Mesodermal cell (in vitro differentiated cells): Measurements from ENCODE around the gene RPL15. TPM values are rescaled to one million over a fixed set of nuclear protein-coding genes. Genes with fewer than 3 reads are reported as not detected.
"Not testable (repeated sequence)": the region's sequence is repeated elsewhere in the genome, so short reads cannot be mapped to it uniquely, and the experiment has no call there.

ENCODE experiments used
- H3K27ac ChIP-seq: 2 replicates; pipeline ENCODE4 v1.7.0; 2013; ENCODE audit warnings: mild to moderate bottlenecking, low read depth, low read length, moderate library complexity; ENCODE audit not compliant: severe bottlenecking
- H3K36me3 ChIP-seq: 2 replicates; pipeline ENCODE4 v1.7.1; 2013; ENCODE audit warnings: mild to moderate bottlenecking, low read length, moderate library complexity; ENCODE audit not compliant: control insufficient read depth, insufficient read depth
- H3K4me1 ChIP-seq: one replicate; pipeline ENCODE4 v1.7.1; 2013; ENCODE audit warnings: mild to moderate bottlenecking, low read length; ENCODE audit not compliant: insufficient read depth, control insufficient read depth, poor library complexity, severe bottlenecking
- H3K4me3 ChIP-seq: 2 replicates; pipeline ENCODE4 v1.7.0; 2013; ENCODE audit warnings: low read length, control low read depth, mild to moderate bottlenecking; ENCODE audit not compliant: insufficient read depth, poor library complexity, severe bottlenecking; ENCODE audit errors: extremely low read depth
- H3K9me3 ChIP-seq: 2 replicates; pipeline ENCODE4 v1.7.1; 2013; ENCODE audit warnings: mild to moderate bottlenecking, low read length, moderate library complexity; ENCODE audit not compliant: control insufficient read depth
- WGBS, 2 experiments: methylation state at CpG; one replicate each; pipeline ENCODE4 v1.1.5; 2013; ENCODE audit warnings: missing lambda C conversion rate in 2 of 2; ENCODE audit not compliant: insufficient coverage in 2 of 2; 5-methylcytosine and 5-hydroxymethylcytosine counted together
- polyA plus RNA-seq, 2 experiments: library from polyadenylated mRNA; stranded (reverse); fragments of 50-300 nt; gene quantifications; one replicate each; pipeline ENCODE4 v1.2.3, GENCODE V29; 2013

Gene RPL15
- polyA plus RNA-seq (2013, experiment 1 of 2) = 3,796 TPM
- polyA plus RNA-seq (2013, experiment 2 of 2) = 3,333 TPM

DNA sequence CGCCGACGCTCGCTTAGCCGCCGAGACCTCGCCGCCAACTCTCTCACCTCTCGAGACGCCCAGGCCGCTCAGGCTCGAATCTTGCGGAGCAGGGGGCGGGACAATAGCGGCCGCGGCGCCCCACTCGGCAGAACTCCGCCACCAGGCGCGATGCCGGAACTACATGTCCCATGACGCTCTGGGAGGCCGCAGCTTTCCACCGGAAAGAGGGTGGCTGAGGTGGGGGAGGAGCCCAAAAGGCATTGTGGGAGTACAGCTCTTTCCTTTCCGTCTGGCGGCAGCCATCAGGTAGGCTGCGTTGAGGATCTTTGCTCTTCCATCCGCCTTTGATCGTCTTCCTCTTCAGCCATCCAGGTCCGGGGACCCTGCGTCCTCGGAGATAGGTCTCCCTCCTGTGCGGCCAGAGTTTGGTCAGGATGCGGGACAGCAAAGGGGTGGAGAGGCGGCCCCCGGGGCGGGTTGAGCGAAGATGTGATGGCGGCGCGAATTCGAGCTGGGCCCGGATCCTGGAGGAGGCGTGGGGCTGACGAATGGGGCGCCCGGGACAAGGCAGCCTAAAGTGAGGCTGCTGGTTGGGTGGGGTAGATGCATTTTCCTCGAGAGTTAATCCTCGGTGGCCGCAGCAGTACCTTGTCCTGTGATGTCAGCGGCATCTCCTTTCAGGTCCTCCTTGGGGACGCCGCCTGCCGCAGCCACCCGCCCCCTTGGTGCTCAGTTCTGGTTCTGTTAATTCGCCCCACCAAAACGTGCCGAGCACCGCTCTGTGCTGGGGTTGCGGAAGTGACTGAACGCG, at the start of gene RPL15, which contains the start of gene NKIRAS1:
TSS of gene RPL15 (plus strand) at position 247 of the 793 bp plus-strand sequence. CDS start 728 bp downstream, outside the sequence.
TSS of gene NKIRAS1 (minus strand) at position 105 of the 793 bp plus-strand sequence. CDS start 6,086 bp downstream, outside the sequence.
- Histone ChIP-seq H3K9me3 (no peaks in the 10 kb centered on the region), H3K27ac (peak within 1 kb of the TSS; percentile 87), H3K4me1 (peaks cover 6% of the 10 kb centered on the region), H3K36me3 (peaks cover 47% of the 10 kb centered on the region), H3K4me3 (peak within 1 kb of the TSS; percentile 97)
- WGBS, 2 experiments = 1% methylated on average over 51 to 54 of the region's 64 CpGs

DNA sequence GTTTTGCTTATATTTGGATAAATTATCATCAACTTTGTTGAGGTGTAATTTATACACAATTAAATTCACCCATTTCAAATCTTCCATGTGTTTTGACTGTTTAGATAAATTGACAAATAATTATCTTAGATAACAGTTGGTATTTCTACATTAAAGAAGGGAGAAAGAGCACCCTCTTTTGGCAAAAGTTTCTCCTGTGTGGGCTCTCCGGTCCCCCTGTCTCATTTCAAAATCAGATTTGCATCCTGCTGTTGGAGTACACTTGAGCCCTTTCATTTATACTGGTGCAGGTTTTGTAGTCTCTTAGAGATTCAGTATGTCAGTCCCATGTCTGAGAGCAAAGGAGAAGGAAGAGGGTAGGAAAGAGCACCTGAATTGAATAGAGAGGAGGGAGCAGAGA, 49.5 kb upstream of the RPL15 start:
- Histone ChIP-seq H3K36me3 (peaks cover 13% of the 10 kb centered on the region), H3K9me3 (no peaks in the 10 kb centered on the region), H3K4me1 (peaks cover 28% of the 10 kb centered on the region), H3K27ac (no peak overlapping the region), H3K4me3 (no peak overlapping the region)
- WGBS, 2 experiments = 57 to 100% methylated on average over 1 of the region's 1 CpG

- WGBS, 2 experiments = no CpG with 5 or more reads among the region's 1 CpG
- H3K27ac ChIP-seq = no peak overlapping the region
- H3K9me3 ChIP-seq = no peaks in the 10 kb centered on the region
- peaks cover 9% of the 10 kb centered on the region for H3K36me3 ChIP-seq
- H3K4me3 ChIP-seq = no peak overlapping the region
- peaks cover 28% of the 10 kb centered on the region for H3K4me1 ChIP-seq
These were observed 49.1 kb upstream of the RPL15 start for GRCh38 chr3:23867838-23868237.

- Histone ChIP-seq H3K4me3 (no peak overlapping the region), H3K27ac (no peak overlapping the region), H3K4me1 (peaks cover 23% of the 10 kb centered on the region), H3K9me3 (no peaks in the 10 kb centered on the region), H3K36me3 (peaks cover 5% of the 10 kb centered on the region)
- WGBS, 2 experiments = 100% methylated on average over 2 to 3 of the region's 4 CpGs
These were observed 46.8 kb upstream of the RPL15 start for GRCh38 chr3:23869977-23870662.

GRCh38 chr3:23870663-23871043, 46.3 kb upstream of the RPL15 start:
- H3K27ac ChIP-seq, H3K4me3 ChIP-seq, H3K36me3 ChIP-seq, H3K9me3 ChIP-seq: not testable (repeated sequence)
- no CpG with 5 or more reads among the region's 5 CpGs for WGBS, 2 experiments
- peaks cover 21% of the 10 kb centered on the region for H3K4me1 ChIP-seq

DNA sequence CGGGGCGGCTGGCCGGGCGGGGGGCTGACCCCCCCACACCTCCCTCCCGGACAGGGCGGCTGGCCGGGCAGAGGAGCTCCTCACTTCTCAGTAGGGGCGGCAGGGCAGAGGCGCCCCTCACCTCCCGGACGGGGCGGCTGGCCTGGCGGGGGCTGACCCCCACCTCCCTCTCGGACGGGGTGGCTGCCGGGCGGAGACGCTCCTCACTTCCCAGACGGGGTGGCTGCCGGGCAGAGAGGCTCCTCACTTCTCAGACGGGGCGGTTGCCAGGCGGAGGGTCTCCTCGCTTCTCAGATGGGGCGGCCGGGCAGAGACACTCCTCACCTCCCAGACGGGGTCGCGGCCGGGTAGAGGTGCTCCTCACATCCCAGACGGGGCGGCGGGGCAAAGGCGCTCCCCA, 45.6 kb upstream of the RPL15 start:
- not testable (repeated sequence) for H3K27ac ChIP-seq, H3K4me3 ChIP-seq, H3K36me3 ChIP-seq, H3K9me3 ChIP-seq
- H3K4me1 ChIP-seq = peaks cover 19% of the 10 kb centered on the region
- 86 to 96% methylated on average over 9 to 13 of the region's 34 CpGs for WGBS, 2 experiments

GRCh38 chr3:23872330-23872729, 44.6 kb upstream of the RPL15 start:
- Histone ChIP-seq H3K9me3 (no peaks in the 10 kb centered on the region), H3K36me3 (peaks cover 11% of the 10 kb centered on the region), H3K4me1 (peaks cover 17% of the 10 kb centered on the region), H3K4me3 (no peak overlapping the region), H3K27ac (no peak overlapping the region)
- WGBS, 2 experiments = no CpG with 5 or more reads among the region's 3 CpGs

DNA sequence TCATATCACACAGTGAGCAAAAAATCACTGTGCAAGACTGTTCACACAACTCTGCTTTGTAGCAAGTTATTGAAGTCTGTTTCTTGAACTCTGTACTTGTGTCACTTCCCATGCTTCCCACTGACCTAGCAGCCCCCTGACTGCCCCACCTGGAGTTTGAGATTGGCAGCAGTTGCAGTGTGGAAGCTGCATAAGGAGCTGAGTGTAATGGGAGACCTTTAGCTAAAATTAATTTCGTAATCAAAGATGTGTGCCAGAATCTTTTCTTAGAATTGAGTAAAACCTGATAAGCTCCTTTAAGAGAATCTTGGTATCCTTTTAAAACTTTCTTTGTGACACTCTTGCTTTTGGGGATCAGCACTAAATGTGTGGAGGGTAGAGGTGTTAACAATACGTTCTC, 43.0 kb upstream of the RPL15 start:
- 100% methylated on average over 1 to 2 of the region's 2 CpGs for WGBS, 2 experiments

GRCh38 chr3:23874359-23875112, 42.4 kb upstream of the RPL15 start:
- Histone ChIP-seq H3K36me3 (peaks cover 30% of the 10 kb centered on the region), H3K9me3 (no peaks in the 10 kb centered on the region), H3K4me3 (no peak overlapping the region), H3K4me1 (peaks cover 17% of the 10 kb centered on the region), H3K27ac (peak overlapping the region; percentile 24)
- 80 to 88% methylated on average over 5 of the region's 6 CpGs for WGBS, 2 experiments

More for the DNA sequence above, 43.0 kb upstream of the RPL15 start:
- H3K4me1 ChIP-seq = peaks cover 17% of the 10 kb centered on the region
- H3K4me3 ChIP-seq = no peak overlapping the region
- H3K36me3 ChIP-seq = peaks cover 24% of the 10 kb centered on the region
- no peaks in the 10 kb centered on the region for H3K9me3 ChIP-seq
- peak overlapping the region; percentile 24 for H3K27ac ChIP-seq

GRCh38 chr3:23875113-23875725, 41.7 kb upstream of the RPL15 start:
- Histone ChIP-seq H3K4me1 (peaks cover 17% of the 10 kb centered on the region), H3K27ac (no peak overlapping the region), H3K36me3 (peaks cover 29% of the 10 kb centered on the region), H3K4me3 (no peak overlapping the region), H3K9me3 (no peaks in the 10 kb centered on the region)
- WGBS, 2 experiments = 94 to 100% methylated on average over 2 of the region's 4 CpGs
